ENCODE data around the gene PLEKHG4. TPM values are rescaled to one million over a fixed set of nuclear protein-coding genes. Genes with fewer than 3 reads are reported as not detected.

The PLEKHG4 gene
- total RNA-seq, 1 experiment from 2014 or later: 13.9 TPM

DNA sequence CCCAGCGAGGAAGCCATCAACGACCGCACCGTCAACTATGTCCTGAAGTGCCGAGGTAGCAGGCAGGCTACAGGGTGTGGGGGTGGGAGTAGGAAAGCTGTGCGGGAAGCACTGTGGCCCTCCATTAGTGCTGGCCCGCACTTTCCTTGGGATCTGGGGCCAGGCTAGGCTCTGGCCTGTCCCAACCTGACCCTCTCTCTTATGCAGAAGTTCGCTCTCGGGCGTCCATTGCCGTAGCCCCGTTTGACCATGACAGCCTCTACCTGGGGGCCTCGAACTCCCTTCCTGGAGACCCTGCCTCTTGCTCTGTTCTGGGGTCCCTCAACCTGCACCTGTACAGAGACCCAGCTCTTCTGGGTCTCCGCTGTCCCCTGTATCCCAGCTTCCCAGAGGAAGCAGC is 8.6 kb downstream of the PLEKHG4 start:
- no peaks in the 10 kb centered on the region for H3K27me3 ChIP-seq (ENCODE audit: insufficient read depth, low read length)
- H4K20me1 ChIP-seq (ENCODE audit: control insufficient read depth, insufficient read depth, insufficient read length): no peaks in the 10 kb centered on the region
- H3K36me3 Mint-ChIP-seq (ENCODE audit: insufficient read depth in 1 of 3, low read depth in 3 of 3): peaks cover 0 to 3% (median 0%) of the 10 kb centered on the region in 3 experiments; a peak in 1 of 7 replicates
- no peak overlapping the region for H4K8ac ChIP-seq (replicated peaks; ENCODE audit: insufficient read length, low read depth, low read length)
- no peaks in the 10 kb centered on the region for H3K4me1 ChIP-seq (ENCODE audit: insufficient read depth, low read length)
- no peak overlapping the region for H2BK15ac ChIP-seq (ENCODE audit: low read depth, low read length)
- H3K9ac ChIP-seq (ENCODE audit: extremely low read depth, insufficient read length, low read length): no peak overlapping the region
- no peak overlapping the region for H4K5ac ChIP-seq (ENCODE audit: insufficient read length, low read depth, low read length)
- no peak overlapping the region for H3T11ph ChIP-seq (ENCODE audit: low read length)
- H2BK5ac ChIP-seq (ENCODE audit: insufficient read length, low read length): no peak overlapping the region
- no peak overlapping the region for H3K18ac ChIP-seq (ENCODE audit: insufficient read length, low read depth, low read length)
- no peak for DNase-seq
- H3K23ac ChIP-seq (ENCODE audit: insufficient read length, low read depth, low read length): no peak overlapping the region
- no peak overlapping the region for H3K14ac ChIP-seq (ENCODE audit: insufficient read depth, low read length)
- no peaks in the 10 kb centered on the region for H3K79me2 ChIP-seq (ENCODE audit: insufficient read depth, low read length)
- H3K79me1 ChIP-seq (ENCODE audit: insufficient read depth, low read depth, low read length, poor library complexity, severe bottlenecking): no peaks in the 10 kb centered on the region
- H3K9me3 Mint-ChIP-seq: no peaks in the 10 kb centered on the region
- no peak overlapping the region for H3K27ac Mint-ChIP-seq
- no peak for TF ChIP-seq CTCF (conservative IDR thresholded peaks at IDR 0.05)
- H2AK5ac ChIP-seq (ENCODE audit: insufficient read length, low read length): no peak overlapping the region
- no peak overlapping the region for H4K91ac ChIP-seq (ENCODE audit: insufficient read length, low read depth, low read length)
- no peak overlapping the region for H3K4me3 Mint-ChIP-seq
- no peak overlapping the region for H2BK120ac ChIP-seq (ENCODE audit: low read depth, low read length, poor library complexity, severe bottlenecking)
- H3K56ac ChIP-seq (ENCODE audit: insufficient read length, low read depth, low read length): no peak overlapping the region
- H3K27ac ChIP-seq (ENCODE audit: insufficient read length, low read depth, low read length): no peak overlapping the region
- no peak overlapping the region for H2BK12ac ChIP-seq (ENCODE audit: insufficient read length, low read depth, low read length)
- H3K9me3 ChIP-seq (ENCODE audit: control insufficient read depth, low read depth, low read length): no peaks in the 10 kb centered on the region
- H3K4ac ChIP-seq (ENCODE audit: low read depth, low read length): no peak overlapping the region
- 0 out of 4 replicates have a peak, but pooled peaks cover 0 to 2% of the 10 kb centered on the region in 2 experiments for H3K4me1 Mint-ChIP-seq
- no peak overlapping the region for H3K4me2 ChIP-seq (ENCODE audit: insufficient read depth, insufficient read length, low read length)
- H3K27me3 Mint-ChIP-seq (ENCODE audit: low read depth): peaks cover 12% of the 10 kb centered on the region
- no CpG with 5 or more reads among the region's 14 CpGs for WGBS (ENCODE audit: extremely low coverage, insufficient read length, low lambda C conversion rate)
- no peak overlapping the region for H2AFZ ChIP-seq (ENCODE audit: low read length)
- H3K23me2 ChIP-seq (ENCODE audit: insufficient read length, low read depth, low read length, poor library complexity, severe bottlenecking): no peaks in the 10 kb centered on the region
- no peak overlapping the region for H2BK20ac ChIP-seq (ENCODE audit: low read depth, low read length, poor library complexity, severe bottlenecking)

All from H9 (cell line).